Measurements from ENCODE around the gene TTLL8. TPM values are rescaled to one million over a fixed set of nuclear protein-coding genes. Genes with fewer than 3 reads are reported as not detected.

The TTLL8 gene
- total and polyA plus RNA-seq, 2 of the 8 experiments (the other 6 are each of a cell fraction or from before 2014, with no cell fraction given), result not detected

- H3K56ac ChIP-seq (replicated peaks; ENCODE audit: insufficient read length, low read depth, low read length), result no peak overlapping the region
- peaks cover 0 to 1% of the 10 kb centered on the region in 2 experiments for H4K20me1 ChIP-seq (replicated peaks in 1 of 2; ENCODE audit: control insufficient read depth in 1 of 2, insufficient read depth in 2 of 2, low read length in 2 of 2)
- no peak overlapping the region for H4K5ac ChIP-seq (ENCODE audit: insufficient read length, low read depth, low read length)
- H3K9ac ChIP-seq (replicated peaks in 1 of 4; ENCODE audit: extremely low read depth in 1 of 4, low read depth in 3 of 4, low read length in 3 of 4), result no peak overlapping the region; a peak in 1 of 7 replicates
- H2BK20ac ChIP-seq (ENCODE audit: low read length), result no peak overlapping the region
- H3K9me3 ChIP-seq (ENCODE audit: insufficient read depth in 2 of 2, low read depth in 1 of 2, low read length in 1 of 2), result no peaks in the 10 kb centered on the region
- 92% methylated on average over 9 of the region's 9 CpGs; no CpG with 5 or more reads in 1 of the 2 experiments for WGBS, 2 experiments (ENCODE audit: extremely low coverage in 1 of 2, insufficient coverage in 1 of 2, insufficient read length in 1 of 2, insufficient replicate concordance in 2 of 2, low coverage in 1 of 2, low lambda C conversion rate in 2 of 2, missing lambda C conversion rate in 1 of 2)
- POLR2A ChIA-PET (ENCODE audit: partially characterized antibody), result no interaction called here
- H3K79me1 ChIP-seq (ENCODE audit: low read depth, low read length), result no peaks in the 10 kb centered on the region
- no peak overlapping the region for H3K4me2 ChIP-seq (ENCODE audit: insufficient read depth in 1 of 2, low read depth in 2 of 2, low read length in 2 of 2)
- no peak overlapping the region for H2AFZ ChIP-seq (ENCODE audit: low read length)
- H4K91ac ChIP-seq (replicated peaks; ENCODE audit: insufficient read length, low read length), result no peak overlapping the region
- CTCF ChIA-PET (ENCODE audit: partially characterized antibody), result interaction anchor here (0.9 to 1.0 kb wide), 2 partner anchors 37 to 46 kb away, joined by 3 to 4 read pairs; no protein-coding TSS in a partner anchor
- H3K4me1 ChIP-seq (replicated peaks in 1 of 4; ENCODE audit: control insufficient read depth in 3 of 4, insufficient read depth in 4 of 4, low read length in 3 of 4), result no peaks in the 10 kb centered on the region
- H3K23me2 ChIP-seq (ENCODE audit: low read depth, low read length), result no peaks in the 10 kb centered on the region
- DNase-seq (ENCODE audit: low read depth in 1 of 2, low spot score in 2 of 2) (no peak), FAIRE-seq (no peak)
- H3K36me3 ChIP-seq (ENCODE audit: control insufficient read depth in 2 of 4, insufficient read depth in 4 of 4, low read length in 3 of 4), result no peaks in the 10 kb centered on the region
- no peak overlapping the region for H3K27ac ChIP-seq (ENCODE audit: low read depth, low read length)
- no peak overlapping the region for H4K8ac ChIP-seq (ENCODE audit: extremely low read depth, insufficient read depth, low read length)
- no peak overlapping the region for H2BK120ac ChIP-seq (replicated peaks; ENCODE audit: low read depth, low read length)
- no peak overlapping the region for H2BK15ac ChIP-seq (ENCODE audit: low read length)
- H3K18ac ChIP-seq (ENCODE audit: extremely low read depth, low read length), result no peak overlapping the region
- H3K14ac ChIP-seq (ENCODE audit: insufficient read length), result no peak overlapping the region
- H2AK5ac ChIP-seq (ENCODE audit: low read depth, low read length), result no peak overlapping the region
- H3K79me2 ChIP-seq (ENCODE audit: control insufficient read depth in 1 of 2, insufficient read depth in 2 of 2, low read length in 2 of 2), result no peaks in the 10 kb centered on the region
- no peak overlapping the region for H3K4me3 ChIP-seq (ENCODE audit: extremely low read depth in 1 of 4, insufficient read depth in 2 of 4, low read depth in 3 of 4, low read length in 4 of 4)
- no peak overlapping the region for H3K23ac ChIP-seq (ENCODE audit: insufficient read length)
- no peak overlapping the region for H2BK12ac ChIP-seq (ENCODE audit: low read depth, low read length)
- no peak overlapping the region for H3K4ac ChIP-seq (replicated peaks; ENCODE audit: insufficient read length, low read depth, low read length)
- no peaks in the 10 kb centered on the region; a peak in 2 of 7 replicates for H3K27me3 ChIP-seq (replicated peaks in 1 of 4; ENCODE audit: control insufficient read depth in 3 of 4, extremely low read depth in 1 of 4, insufficient read depth in 3 of 4, low read length in 3 of 4)
- H2BK5ac ChIP-seq (ENCODE audit: low read depth, low read length), result no peak overlapping the region
- no peak for TF ChIP-seq KDM1A (IDR thresholded peaks at IDR 0.05; ENCODE audit: borderline replicate concordance, low read length)
- no peak for TF ChIP-seq POLR2A (IDR thresholded peaks at IDR 0.05; ENCODE audit: control extremely low read depth in 1 of 2, low read depth in 2 of 2, low read length in 2 of 2)
- TF ChIP-seq ZNF274 (IDR thresholded peaks at IDR 0.05; ENCODE audit: borderline replicate concordance, extremely low read depth, low read length), result no peak
- no peak for TF ChIP-seq GABPA (IDR thresholded peaks at IDR 0.05; ENCODE audit: borderline replicate concordance, insufficient read depth, low read length)
- TF ChIP-seq CHD2 (IDR thresholded peaks at IDR 0.05; ENCODE audit: low read length), result no peak
- TF ChIP-seq NANOG (IDR thresholded peaks at IDR 0.05; ENCODE audit: insufficient read depth, low read depth, low read length, poor library complexity, severe bottlenecking), result no peak
- no peak for TF ChIP-seq EP300 (IDR thresholded peaks at IDR 0.05; ENCODE audit: borderline replicate concordance in 1 of 2, low read depth in 2 of 2, low read length in 2 of 2)
- no peak for TF ChIP-seq SP1 (IDR thresholded peaks at IDR 0.05; ENCODE audit: low read depth, low read length)
Measured at GRCh38 chr22:50105208-50106100, 47.4 kb upstream of the TTLL8 start.

All from H1 (cell line).